T-cell (primary cell): ENCODE measurements around the gene TMEM39B. TPM values are rescaled to one million over a fixed set of nuclear protein-coding genes. Genes with fewer than 3 reads are reported as not detected.
"Not testable (repeated sequence)": the region's sequence is repeated elsewhere in the genome, so short reads cannot be mapped to it uniquely, and the experiment has no call there.

Experiments used
- ATAC-seq, 4 experiments: fragments of 200-7000 bp in 3 of 4; fragments of 150-1000 bp in 1 of 4; cut with Tn5 transposase; replicated peaks in 1 of 4; 1 replicate in 3 of 4; 2 replicates in 1 of 4; pipeline ENCODE4 v1.10.0; 2021; ENCODE audit warnings: moderate library complexity in 3 of 4, mild to moderate bottlenecking in 2 of 4, moderate number of reproducible peaks in 1 of 4
- CTCF ChIA-PET, 2 donors: fragments of 300-600 bp; sonication (Branson Sonifier 250); formaldehyde crosslinking; loops; one replicate each; lab custom pipeline; 2022; ENCODE audit warnings: antibody characterized with exemption in 2 of 2; lab: Charles Lee
- POLR2A ChIA-PET, 2 donors: fragments of 300-600 bp; sonication (Branson Sonifier 250); formaldehyde crosslinking; loops; one replicate each; lab custom pipeline; 2022; ENCODE audit warnings: antibody characterized with exemption in 2 of 2; lab: Charles Lee
- DNase-seq, 35 experiments: peaks; one replicate each; pipeline versions ENCODE4 v3.0.0 to v3.0.0-alpha.2; 2013 to 2023
- H3K27ac ChIP-seq: one replicate; pipeline ENCODE4 v1.5.1; 2013; ENCODE audit warnings: low read length
- H3K27me3 ChIP-seq, 2 experiments: replicated peaks in 1 of 2; 1 replicate in 1 of 2; 2 replicates in 1 of 2; pipeline versions ENCODE4 v1.6.1 to v1.7.0; 2013; ENCODE audit warnings: low read length in 1 of 2, mixed read lengths in 1 of 2; ENCODE audit not compliant: control insufficient read depth in 2 of 2, insufficient read depth in 2 of 2; ENCODE audit errors: extremely low read depth in 1 of 2
- H3K36me3 ChIP-seq, 2 donors: 1 replicate in 1 of 2; 2 replicates in 1 of 2; pipeline versions ENCODE4 v1.6.1 to v1.7.0; 2013; ENCODE audit warnings: low read length in 1 of 2; ENCODE audit not compliant: control insufficient read depth in 2 of 2, insufficient read depth in 1 of 2; ENCODE audit errors: extremely low read depth in 1 of 2
- H3K4me1 ChIP-seq, 2 experiments: 1 replicate in 1 of 2; 2 replicates in 1 of 2; pipeline versions ENCODE4 v1.6.1 to v1.7.0; 2013; ENCODE audit warnings: low read length in 2 of 2, mixed read lengths in 1 of 2; ENCODE audit not compliant: insufficient read depth in 2 of 2, control insufficient read depth in 1 of 2; ENCODE audit errors: extremely low read depth in 1 of 2
- H3K4me3 ChIP-seq, 2 donors: 1 replicate in 1 of 2; 2 replicates in 1 of 2; pipeline versions ENCODE4 v1.5.1 to v1.7.0; 2013; ENCODE audit warnings: mild to moderate bottlenecking in 2 of 2, low read length in 1 of 2, moderate library complexity in 1 of 2; ENCODE audit not compliant: control insufficient read depth in 1 of 2; ENCODE audit errors: extremely low read depth in 1 of 2
- H3K9me3 ChIP-seq: 2 replicates; pipeline ENCODE4 v1.7.0; 2013
- H3K27ac Mint-ChIP-seq, 2 donors: one replicate each; pipeline ENCODE4 v1.8.0; 2020 to 2021; ENCODE audit warnings: mild to moderate bottlenecking in 2 of 2, mixed read lengths in 2 of 2
- H3K27me3 Mint-ChIP-seq, 2 donors: one replicate each; pipeline ENCODE4 v1.8.0; 2021 to 2022; ENCODE audit warnings: mixed read lengths in 2 of 2
- H3K36me3 Mint-ChIP-seq: one replicate; pipeline ENCODE4 v1.8.0; 2021; ENCODE audit warnings: mixed read lengths
- H3K4me1 Mint-ChIP-seq, 3 donors: one replicate each; pipeline ENCODE4 v1.8.0; 2020 to 2022; ENCODE audit warnings: mixed read lengths in 3 of 3, mild to moderate bottlenecking in 1 of 3
- H3K4me3 Mint-ChIP-seq, 3 donors: one replicate each; pipeline ENCODE4 v1.8.0; 2020 to 2022; ENCODE audit warnings: mild to moderate bottlenecking in 3 of 3, mixed read lengths in 3 of 3, moderate library complexity in 3 of 3
- H3K9me3 Mint-ChIP-seq, 3 donors: one replicate each; pipeline ENCODE4 v1.8.0; 2020 to 2022; ENCODE audit warnings: mixed read lengths in 3 of 3
- WGBS: methylation state at CpG from one replicate; pipeline ENCODE4 v1.1.5; 2013; ENCODE audit warnings: missing lambda C conversion rate; ENCODE audit not compliant: insufficient coverage; 5-methylcytosine and 5-hydroxymethylcytosine counted together
- total RNA-seq, 35 experiments: library from RNA in 6 of 35; stranded (reverse) in 6 of 35; fragments of 120-200 nt in 1 of 35; gene quantifications; one replicate each; pipeline versions ENCODE4 v1.2.1 to v1.2.4 and lab custom pipeline; 2013 to 2026

TMEM39B gene
- total RNA-seq, 5 donors from 2014 or later (not counting 1 experiment from before 2014, with no cell fraction given), result 14.5 to 28.1 (median 24.5) TPM

DNA sequence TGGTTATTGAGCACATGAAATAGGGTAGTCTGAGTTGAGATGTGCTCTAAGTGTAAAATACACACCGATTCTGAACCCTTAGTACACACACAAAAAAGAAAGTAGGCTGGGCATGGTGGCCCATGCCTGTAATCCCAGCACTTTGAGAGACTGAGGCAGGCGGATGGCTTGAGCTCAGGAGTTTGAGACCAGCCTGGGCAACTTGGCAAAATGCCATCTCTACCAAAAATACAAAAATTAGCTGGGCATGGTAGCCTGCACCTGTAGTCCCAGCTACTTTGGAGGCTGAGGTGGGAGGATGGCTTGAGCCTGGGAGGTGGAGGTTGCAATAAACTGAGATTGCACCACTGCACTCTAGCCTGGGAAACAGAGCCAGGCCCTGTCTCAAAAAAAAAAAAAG is 13.6 kb downstream of the TMEM39B start:
- H3K27ac Mint-ChIP-seq, H3K9me3 ChIP-seq, CTCF ChIA-PET, H3K4me1 ChIP-seq, H3K4me3 ChIP-seq, ATAC-seq, H3K27me3 ChIP-seq, H3K27me3 Mint-ChIP-seq, DNase-seq, H3K9me3 Mint-ChIP-seq, H3K4me3 Mint-ChIP-seq, H3K27ac ChIP-seq, POLR2A ChIA-PET: not testable (repeated sequence)
- no CpG with 5 or more reads among the region's 2 CpGs for WGBS
- H3K36me3 Mint-ChIP-seq, result peaks cover 38% of the 10 kb centered on the region
- H3K4me1 Mint-ChIP-seq, result peaks cover 3 to 12% (median 7%) of the 10 kb centered on the region in 3 donors
- H3K36me3 ChIP-seq, result peaks cover 10 to 25% of the 10 kb centered on the region in 2 donors

DNA sequence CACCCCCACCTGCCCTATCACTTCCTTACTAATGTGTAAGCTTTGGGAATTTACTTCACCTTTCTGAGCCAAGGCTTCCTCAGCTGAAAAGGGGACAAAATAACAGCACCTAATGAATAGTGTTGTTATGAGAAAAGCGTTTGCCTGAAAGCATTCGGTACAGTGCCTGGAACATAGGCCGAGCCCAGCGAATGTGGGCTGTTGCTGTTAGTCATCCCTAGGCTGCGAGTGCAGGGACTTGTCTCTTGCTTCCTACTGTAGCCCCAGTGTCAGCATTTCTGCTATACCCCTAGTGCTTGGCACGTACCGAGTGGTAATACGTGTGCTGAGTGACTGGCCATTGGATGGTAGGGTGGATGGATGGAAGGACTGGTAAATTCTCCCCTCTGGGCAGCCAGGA is 18.4 kb downstream of the TMEM39B start:
- no peaks in the 10 kb centered on the region for H3K9me3 Mint-ChIP-seq
- H3K36me3 Mint-ChIP-seq, result peaks cover 37% of the 10 kb centered on the region
- POLR2A ChIA-PET, result interaction anchor here in 1 of 2 donors (0.6 kb wide), 1 partner anchor 19 kb away, joined by 7 read pairs; no protein-coding TSS in a partner anchor

DNA sequence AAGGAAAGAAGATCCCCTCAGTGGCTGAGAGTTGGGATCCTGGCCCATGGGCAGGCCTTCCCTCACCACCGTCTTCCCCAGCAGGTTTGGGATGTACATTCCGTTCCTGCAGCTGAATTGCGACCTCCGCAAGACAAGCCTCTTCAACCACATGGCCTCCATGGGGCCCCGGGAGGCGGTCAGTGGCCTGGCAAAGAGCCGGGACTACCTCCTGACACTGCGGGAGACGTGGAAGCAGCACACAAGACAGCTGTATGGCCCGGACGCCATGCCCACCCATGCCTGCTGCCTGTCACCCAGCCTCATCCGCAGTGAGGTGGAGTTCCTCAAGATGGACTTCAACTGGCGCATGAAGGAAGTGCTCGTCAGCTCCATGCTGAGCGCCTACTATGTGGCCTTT is 18.9 kb downstream of the TMEM39B start:
- 97% methylated on average over 15 of the region's 15 CpGs for WGBS
- H3K9me3 Mint-ChIP-seq, result no peaks in the 10 kb centered on the region
- no peaks in the 10 kb centered on the region for H3K27me3 ChIP-seq

More for the DNA sequence above, 18.4 kb downstream of the TMEM39B start:
- H3K27me3 ChIP-seq, result no peaks in the 10 kb centered on the region
- CTCF ChIA-PET, result interaction anchor here in 1 of 2 donors (0.6 kb wide), 1 partner anchor 57 kb away, joined by 4 read pairs; no protein-coding TSS in a partner anchor
- H3K4me1 ChIP-seq, result no peaks in the 10 kb centered on the region
- H3K4me1 Mint-ChIP-seq, result no peaks in the 10 kb centered on the region
- H3K27me3 Mint-ChIP-seq, result no peaks in the 10 kb centered on the region
- ATAC-seq (no peak), DNase-seq (no peak)
- 88% methylated on average over 4 of the region's 8 CpGs for WGBS
- H3K9me3 ChIP-seq, result no peaks in the 10 kb centered on the region
- peaks cover 33 to 50% of the 10 kb centered on the region in 2 donors for H3K36me3 ChIP-seq
- no peak overlapping the region for H3K27ac ChIP-seq
- no peak overlapping the region for H3K4me3 Mint-ChIP-seq
- no peak overlapping the region for H3K27ac Mint-ChIP-seq
- H3K4me3 ChIP-seq, result no peak overlapping the region

DNA sequence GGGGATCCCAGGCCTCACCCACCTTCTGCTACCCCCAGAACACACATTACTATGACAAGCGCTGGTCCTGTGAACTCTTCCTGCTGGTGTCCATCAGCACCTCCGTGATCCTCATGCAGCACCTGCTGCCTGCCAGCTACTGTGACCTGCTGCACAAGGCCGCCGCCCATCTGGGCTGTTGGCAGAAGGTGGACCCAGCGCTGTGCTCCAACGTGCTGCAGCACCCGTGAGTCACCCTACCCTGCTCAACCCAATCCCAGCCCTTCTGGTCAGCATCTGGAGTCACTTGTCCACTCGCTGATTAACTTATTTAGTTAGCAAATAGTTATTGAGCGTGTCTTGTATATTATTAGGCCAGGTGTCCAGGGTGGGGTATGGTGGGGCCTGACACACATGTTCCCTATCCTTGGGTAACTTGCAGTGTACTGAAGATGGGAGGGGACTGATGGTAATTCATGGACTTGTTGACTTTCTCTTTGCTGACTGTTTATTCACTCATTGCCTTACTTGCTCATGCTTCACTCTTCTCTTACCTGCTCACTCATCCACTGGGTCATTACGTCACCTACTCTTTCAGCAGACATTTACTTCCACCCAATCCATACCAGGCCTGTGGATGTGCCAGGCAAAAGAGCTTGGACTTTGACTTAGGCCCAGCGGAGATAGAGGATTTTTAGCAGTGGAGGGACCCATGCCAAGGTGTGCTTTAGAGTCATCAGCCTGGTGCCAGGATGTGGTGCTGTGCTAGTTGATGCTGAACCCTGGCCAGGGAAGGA is 22.2 kb downstream of the TMEM39B start:
- H3K27ac ChIP-seq, result no peak overlapping the region
- DNase-seq (no peak), ATAC-seq (no peak)
- H3K27ac Mint-ChIP-seq, result peak overlapping the region in 1 of 2 donors; percentile 28
- no peaks in the 10 kb centered on the region for H3K27me3 ChIP-seq
- 100% methylated on average over 3 of the region's 11 CpGs for WGBS
- H3K36me3 Mint-ChIP-seq, result peaks cover 47% of the 10 kb centered on the region
- peaks cover 34 to 53% of the 10 kb centered on the region in 2 donors for H3K36me3 ChIP-seq
- no peaks in the 10 kb centered on the region for H3K4me1 Mint-ChIP-seq
- ChIA-PET CTCF (no interaction called here), POLR2A (no interaction called here)
- no peak overlapping the region for H3K4me3 ChIP-seq
- H3K27me3 Mint-ChIP-seq, result no peaks in the 10 kb centered on the region
- no peak overlapping the region for H3K4me3 Mint-ChIP-seq
- no peaks in the 10 kb centered on the region for H3K9me3 ChIP-seq
- no peaks in the 10 kb centered on the region for H3K4me1 ChIP-seq
- H3K9me3 Mint-ChIP-seq, result no peaks in the 10 kb centered on the region

More for the DNA sequence above, 18.9 kb downstream of the TMEM39B start:
- no peaks in the 10 kb centered on the region for H3K4me1 Mint-ChIP-seq
- ATAC-seq (no peak), DNase-seq (no peak)
- H3K27me3 Mint-ChIP-seq, result no peaks in the 10 kb centered on the region
- H3K36me3 Mint-ChIP-seq, result peaks cover 36% of the 10 kb centered on the region
- Histone ChIP-seq H3K4me3 (no peak overlapping the region), H3K27ac (no peak overlapping the region), H3K4me1 (no peaks in the 10 kb centered on the region), H3K36me3 (peaks cover 29 to 51% of the 10 kb centered on the region in 2 donors), H3K9me3 (no peaks in the 10 kb centered on the region)
- no peak overlapping the region for H3K4me3 Mint-ChIP-seq
- H3K27ac Mint-ChIP-seq, result no peak overlapping the region
- ChIA-PET CTCF (interaction anchor here in 1 of 2 donors (0.6 kb wide), 1 partner anchor 57 kb away, joined by 4 read pairs; no protein-coding TSS in a partner anchor), POLR2A (interaction anchor here in 1 of 2 donors (0.6 kb wide), 1 partner anchor 20 kb away, joined by 7 read pairs; no protein-coding TSS in a partner anchor)

DNA sequence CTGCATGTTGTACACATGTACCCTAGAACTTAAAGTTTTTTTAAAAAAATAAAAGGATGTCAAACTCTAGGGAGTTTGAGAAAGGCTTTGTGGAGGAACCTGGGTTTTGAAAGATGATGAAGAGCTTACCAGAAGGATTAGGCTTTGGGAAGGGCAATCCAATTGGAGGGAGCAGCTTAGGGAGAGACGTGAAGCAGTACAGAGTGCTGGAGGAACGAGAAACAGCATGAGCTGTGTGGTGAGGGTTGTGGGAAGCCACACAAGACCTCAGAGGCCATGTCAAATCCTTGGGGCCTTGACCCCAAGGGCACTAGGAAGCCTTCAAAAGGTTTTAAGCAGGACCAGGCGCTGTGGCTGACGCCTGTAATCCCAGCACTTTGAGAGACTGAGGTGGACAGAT is 26.7 kb downstream of the TMEM39B start:
- no peaks in the 10 kb centered on the region for H3K27me3 Mint-ChIP-seq
- no peaks in the 10 kb centered on the region for H3K9me3 Mint-ChIP-seq
- no peak overlapping the region for H3K4me3 ChIP-seq
- H3K27me3 ChIP-seq, result no peaks in the 10 kb centered on the region
- no peak for DNase-seq
- H3K27ac Mint-ChIP-seq, result no peak overlapping the region
- no peaks in the 10 kb centered on the region for H3K4me1 ChIP-seq
- H3K36me3 ChIP-seq, result peaks cover 30 to 50% of the 10 kb centered on the region in 2 donors
- H3K36me3 Mint-ChIP-seq, result peaks cover 45% of the 10 kb centered on the region
- ATAC-seq, result no peak
- CTCF ChIA-PET, result no interaction called here
- WGBS, result 100% methylated on average over 4 of the region's 4 CpGs
- no peaks in the 10 kb centered on the region for H3K9me3 ChIP-seq
- H3K27ac ChIP-seq, result no peak overlapping the region
- no peaks in the 10 kb centered on the region for H3K4me1 Mint-ChIP-seq
- no peak overlapping the region for H3K4me3 Mint-ChIP-seq
- POLR2A ChIA-PET, result no interaction called here

DNA sequence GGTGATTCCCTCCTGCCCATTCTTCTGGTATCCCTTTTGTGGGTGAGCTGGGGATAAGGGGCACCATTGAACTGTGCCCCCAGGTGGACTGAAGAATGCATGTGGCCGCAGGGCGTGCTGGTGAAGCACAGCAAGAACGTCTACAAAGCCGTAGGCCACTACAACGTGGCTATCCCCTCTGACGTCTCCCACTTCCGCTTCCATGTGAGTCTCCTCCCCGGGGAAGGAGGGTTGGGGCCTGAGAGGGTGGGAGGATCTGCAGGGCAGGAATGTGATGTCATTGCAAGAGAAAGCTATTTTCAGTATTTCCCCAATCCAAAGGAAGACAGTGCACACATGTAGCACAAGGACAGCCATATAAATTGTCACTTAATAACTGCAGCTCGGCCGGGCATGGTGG is 27.6 kb downstream of the TMEM39B start:
- ATAC-seq (no peak), DNase-seq (no peak)
- ChIA-PET POLR2A (no interaction called here), CTCF (no interaction called here)
- Histone ChIP-seq H3K4me1 (no peaks in the 10 kb centered on the region), H3K27ac (no peak overlapping the region), H3K9me3 (no peaks in the 10 kb centered on the region), H3K4me3 (no peak overlapping the region), H3K27me3 (no peaks in the 10 kb centered on the region), H3K36me3 (peaks cover 21 to 41% of the 10 kb centered on the region in 2 donors)
- peaks cover 36% of the 10 kb centered on the region for H3K36me3 Mint-ChIP-seq
- WGBS, result 89% methylated on average over 3 of the region's 10 CpGs
- H3K27ac Mint-ChIP-seq, result no peak overlapping the region
- no peak overlapping the region for H3K4me3 Mint-ChIP-seq
- no peaks in the 10 kb centered on the region for H3K27me3 Mint-ChIP-seq
- H3K4me1 Mint-ChIP-seq, result no peaks in the 10 kb centered on the region
- no peaks in the 10 kb centered on the region for H3K9me3 Mint-ChIP-seq
